Mesothelial cell of epicardium (in vitro differentiated cells): ENCODE results near the gene ARMS2. TPM values are rescaled to one million over a fixed set of nuclear protein-coding genes. Genes with fewer than 3 reads are reported as not detected.

Experiments used
- DNase-seq, 2 experiments: peaks; one replicate each; pipeline ENCODE4 v3.0.0; 2021; ENCODE audit warnings: low spot score in 2 of 2; ENCODE audit not compliant: unreplicated experiment in 2 of 2
- H3K27ac Mint-ChIP-seq: 2 replicates; pipeline ENCODE4 v1.8.0; 2021; ENCODE audit warnings: mixed read lengths
- H3K27me3 Mint-ChIP-seq: 2 replicates; pipeline ENCODE4 v1.8.0; 2021; ENCODE audit warnings: low read depth, mixed read lengths
- H3K36me3 Mint-ChIP-seq: 2 replicates; pipeline ENCODE4 v1.8.0; 2021; ENCODE audit warnings: mixed read lengths
- H3K4me1 Mint-ChIP-seq: 2 replicates; pipeline ENCODE4 v1.8.0; 2021; ENCODE audit warnings: mixed read lengths
- H3K4me3 Mint-ChIP-seq: 2 replicates; pipeline ENCODE4 v1.8.0; 2021; ENCODE audit warnings: mild to moderate bottlenecking, moderate library complexity, mixed read lengths
- H3K9me3 Mint-ChIP-seq: 2 replicates; pipeline ENCODE4 v1.8.0; 2021; ENCODE audit warnings: mixed read lengths
- CTCF ChIP-seq: fragments of 200-600 bp; sonication (generic); IDR thresholded peaks from one replicate; pipeline ENCODE4 v1.5.0; 2021; ENCODE audit warnings: antibody characterized with exemption; ENCODE audit not compliant: unreplicated experiment
- total RNA-seq: library from RNA; stranded (reverse); gene quantifications from 3 replicates; pipeline ENCODE4 v1.2.1, GENCODE V29; 2021

The ARMS2 gene
- total RNA-seq, 1 donor from 2014 or later: not detected

- peaks cover 48% of the 10 kb centered on the region for H3K4me1 Mint-ChIP-seq
- DNase-seq: no peak
- H3K9me3 Mint-ChIP-seq: peaks cover 3% of the 10 kb centered on the region
- H3K27ac Mint-ChIP-seq: no peak overlapping the region
- H3K36me3 Mint-ChIP-seq: no peaks in the 10 kb centered on the region
- TF ChIP-seq CTCF: no peak
- no peaks in the 10 kb centered on the region for H3K27me3 Mint-ChIP-seq
- no peak overlapping the region for H3K4me3 Mint-ChIP-seq
Measured at GRCh38 chr10:122492006-122492405, 37.6 kb downstream of the ARMS2 start.

- H3K9me3 Mint-ChIP-seq: peaks cover 3% of the 10 kb centered on the region
- peaks cover 45% of the 10 kb centered on the region for H3K4me1 Mint-ChIP-seq
- no peaks in the 10 kb centered on the region for H3K27me3 Mint-ChIP-seq
- H3K36me3 Mint-ChIP-seq: no peaks in the 10 kb centered on the region
- TF ChIP-seq CTCF: no peak
- no peak for DNase-seq
- H3K4me3 Mint-ChIP-seq: no peak overlapping the region
- no peak overlapping the region for H3K27ac Mint-ChIP-seq
Measured at GRCh38 chr10:122492999-122493481, 38.6 kb downstream of the ARMS2 start.

- H3K4me3 Mint-ChIP-seq: no peak overlapping the region
- TF ChIP-seq CTCF: no peak
- DNase-seq: no peak
- H3K9me3 Mint-ChIP-seq: peaks cover 3% of the 10 kb centered on the region
- peaks cover 43% of the 10 kb centered on the region for H3K4me1 Mint-ChIP-seq
- no peaks in the 10 kb centered on the region for H3K27me3 Mint-ChIP-seq
- no peaks in the 10 kb centered on the region for H3K36me3 Mint-ChIP-seq
- H3K27ac Mint-ChIP-seq: no peak overlapping the region
Measured at GRCh38 chr10:122493761-122494160, 39.3 kb downstream of the ARMS2 start.

GRCh38 chr10:122494173-122494820, 39.8 kb downstream of the ARMS2 start:
- no peaks in the 10 kb centered on the region for H3K36me3 Mint-ChIP-seq
- H3K9me3 Mint-ChIP-seq: peaks cover 3% of the 10 kb centered on the region
- no peak overlapping the region for H3K27ac Mint-ChIP-seq
- TF ChIP-seq CTCF: no peak
- peaks cover 41% of the 10 kb centered on the region for H3K4me1 Mint-ChIP-seq
- no peaks in the 10 kb centered on the region for H3K27me3 Mint-ChIP-seq
- no peak overlapping the region for H3K4me3 Mint-ChIP-seq
- DNase-seq: no peak

- no peak for DNase-seq
- Mint-ChIP-seq H3K4me1 (peaks cover 45% of the 10 kb centered on the region), H3K27me3 (no peaks in the 10 kb centered on the region)
Measured at GRCh38 chr10:122494833-122495232, 40.4 kb downstream of the ARMS2 start.

More at GRCh38 chr10:122494833-122495232, 40.4 kb downstream of the ARMS2 start:
- H3K4me3 Mint-ChIP-seq: no peak overlapping the region
- H3K27ac Mint-ChIP-seq: peak overlapping the region; percentile 7
- peaks cover 3% of the 10 kb centered on the region for H3K9me3 Mint-ChIP-seq
- TF ChIP-seq CTCF: no peak
- H3K36me3 Mint-ChIP-seq: no peaks in the 10 kb centered on the region
